CD8-positive, alpha-beta memory T cell (primary cell): ENCODE measurements around the gene GDF11. TPM values are rescaled to one million over a fixed set of nuclear protein-coding genes. Genes with fewer than 3 reads are reported as not detected.

ENCODE experiments used
- CTCF ChIA-PET: fragments of 350-600 bp; sonication (Branson Sonifier 250); formaldehyde crosslinking; loops from one replicate; lab custom pipeline; 2021; ENCODE audit warnings: antibody characterized with exemption; lab: Charles Lee
- POLR2A ChIA-PET: fragments of 350-600 bp; sonication (Branson Sonifier 250); formaldehyde crosslinking; loops from one replicate; lab custom pipeline; 2021; ENCODE audit warnings: antibody characterized with exemption; lab: Charles Lee
- DNase-seq, 5 donors: peaks; one replicate each; pipeline versions ENCODE4 v3.0.0 to v3.0.0-alpha.2; 2020 to 2022; ENCODE audit warnings: mixed read lengths in 1 of 5
- H3K27ac ChIP-seq: one replicate; pipeline ENCODE4 v1.7.0; 2013; ENCODE audit warnings: low read depth, mild to moderate bottlenecking, low read length, moderate library complexity
- H3K27me3 ChIP-seq: 2 replicates; pipeline ENCODE4 v1.7.0; 2013; ENCODE audit warnings: low read length, mild to moderate bottlenecking; ENCODE audit not compliant: insufficient read depth, poor library complexity, severe bottlenecking
- H3K36me3 ChIP-seq: 2 replicates; pipeline ENCODE4 v1.7.0; 2013; ENCODE audit warnings: mild to moderate bottlenecking, low read length, moderate library complexity; ENCODE audit not compliant: insufficient read depth
- H3K4me1 ChIP-seq: 2 replicates; pipeline ENCODE4 v1.7.0; 2013; ENCODE audit warnings: mild to moderate bottlenecking, low read length, moderate library complexity; ENCODE audit not compliant: insufficient read depth
- H3K4me3 ChIP-seq: 2 replicates; pipeline ENCODE4 v1.7.0; 2013; ENCODE audit warnings: mild to moderate bottlenecking, low read length
- H3K9me3 ChIP-seq: 2 replicates; pipeline ENCODE4 v1.7.0; 2013; ENCODE audit warnings: mild to moderate bottlenecking, low read length
- H3K27ac Mint-ChIP-seq, 8 donors: one replicate each; pipeline ENCODE4 v1.8.0; 2020 to 2021; ENCODE audit warnings: mixed read lengths in 8 of 8, mild to moderate bottlenecking in 6 of 8, inconsistent platforms in 3 of 8, moderate library complexity in 3 of 8
- H3K27me3 Mint-ChIP-seq, 2 donors: one replicate each; pipeline ENCODE4 v1.8.0; 2020 to 2021; ENCODE audit warnings: mixed read lengths in 2 of 2, mild to moderate bottlenecking in 1 of 2, moderate library complexity in 1 of 2
- H3K36me3 Mint-ChIP-seq, 3 donors: one replicate each; pipeline ENCODE4 v1.8.0; 2020 to 2021; ENCODE audit warnings: mixed read lengths in 3 of 3, inconsistent platforms in 1 of 3, mild to moderate bottlenecking in 1 of 3
- H3K4me1 Mint-ChIP-seq, 3 donors: one replicate each; pipeline ENCODE4 v1.8.0; 2020 to 2021; ENCODE audit warnings: mixed read lengths in 3 of 3, inconsistent platforms in 1 of 3, mild to moderate bottlenecking in 1 of 3
- H3K4me3 Mint-ChIP-seq, 7 donors: one replicate each; pipeline ENCODE4 v1.8.0; 2020 to 2021; ENCODE audit warnings: mixed read lengths in 7 of 7, mild to moderate bottlenecking in 6 of 7, moderate library complexity in 4 of 7, inconsistent platforms in 2 of 7
- H3K9me3 Mint-ChIP-seq, 5 donors: one replicate each; pipeline ENCODE4 v1.8.0; 2020 to 2022; ENCODE audit warnings: mixed read lengths in 5 of 5, mild to moderate bottlenecking in 3 of 5, moderate library complexity in 2 of 5, inconsistent platforms in 1 of 5
- polyA plus RNA-seq: library from polyadenylated mRNA; unstranded; fragments of 300-500 nt; fragmentation: Illumina TruSeq; gene quantifications from one replicate; pipeline ENCODE4 v1.2.3, GENCODE V29; 2021
- total RNA-seq, 2 experiments: library from RNA; stranded (reverse); gene quantifications; one replicate each; pipeline ENCODE4 v1.2.3, GENCODE V29; 2021

GDF11 gene
- total and polyA plus RNA-seq, 3 experiments from 2014 or later = 1.4 to 13.5 (median 13.1) TPM

- DNase-seq = no peak
- POLR2A ChIA-PET = interaction anchor here (0.5 kb wide), 1 partner anchor 249 kb away, joined by 10 read pairs; no protein-coding TSS in a partner anchor
Observed at GRCh38 chr12:55720894-55721444, 22.0 kb upstream of the GDF11 start.

GRCh38 chr12:55721601-55722213, 21.2 kb upstream of the GDF11 start:
- ChIA-PET POLR2A (no interaction called here), CTCF (interaction anchor here (3.4 to 6.9 kb wide), 2 partner anchors 8 to 16 kb away, joined by 20 to 67 read pairs; partner anchors contain the start of gene CD63)
- H3K4me3 Mint-ChIP-seq = no peak overlapping the region
- Histone ChIP-seq H3K27ac (no peak overlapping the region), H3K27me3 (no peaks in the 10 kb centered on the region), H3K4me1 (peaks cover 21% of the 10 kb centered on the region), H3K4me3 (no peak overlapping the region), H3K36me3 (no peaks in the 10 kb centered on the region), H3K9me3 (no peaks in the 10 kb centered on the region)
- no peaks in the 10 kb centered on the region for H3K27me3 Mint-ChIP-seq
- H3K4me1 Mint-ChIP-seq = peaks cover 27 to 66% (median 32%) of the 10 kb centered on the region in 3 donors
- DNase-seq = peak in 1 of 5 donors; percentile 45
- peaks cover 0 to 47% (median 6%) of the 10 kb centered on the region in 3 donors for H3K36me3 Mint-ChIP-seq
- H3K27ac Mint-ChIP-seq = peak overlapping the region in 1 of 8 donors; percentile 74
- H3K9me3 Mint-ChIP-seq = no peaks in the 10 kb centered on the region

More at GRCh38 chr12:55720894-55721444, 22.0 kb upstream of the GDF11 start:
- Mint-ChIP-seq H3K27me3 (peaks cover 0 to 1% of the 10 kb centered on the region in 2 donors), H3K27ac (peak overlapping the region in 2 of 8 donors; percentile 17 to 18), H3K9me3 (no peaks in the 10 kb centered on the region), H3K4me1 (peaks cover 30 to 67% (median 35%) of the 10 kb centered on the region in 3 donors), H3K36me3 (peaks cover 0 to 44% (median 4%) of the 10 kb centered on the region in 3 donors), H3K4me3 (peak overlapping the region in 1 of 7 donors; percentile 44)
- Histone ChIP-seq H3K4me1 (peaks cover 20% of the 10 kb centered on the region), H3K9me3 (no peaks in the 10 kb centered on the region), H3K27me3 (no peaks in the 10 kb centered on the region), H3K4me3 (no peak overlapping the region), H3K36me3 (no peaks in the 10 kb centered on the region), H3K27ac (no peak overlapping the region)
- CTCF ChIA-PET = interaction anchor here (1.5 to 6.9 kb wide), 3 partner anchors 9 to 64 kb away, joined by 5 to 67 read pairs (median 20); partner anchors contain the start of gene CD63

- peaks cover 0 to 54% (median 6%) of the 10 kb centered on the region in 3 donors for H3K36me3 Mint-ChIP-seq
- no peak overlapping the region for H3K4me3 ChIP-seq
- peak in 1 of 5 donors; percentile 26 for DNase-seq
- H3K4me3 Mint-ChIP-seq = no peak overlapping the region
- no peaks in the 10 kb centered on the region for H3K27me3 ChIP-seq
- H3K9me3 Mint-ChIP-seq = no peaks in the 10 kb centered on the region
- peak overlapping the region in 1 of 8 donors; percentile 88 for H3K27ac Mint-ChIP-seq
- ChIA-PET CTCF (interaction anchor here (6.9 kb wide), 1 partner anchor 15 kb away, joined by 67 read pairs; no protein-coding TSS in a partner anchor), POLR2A (interaction anchor here (0.5 kb wide), 1 partner anchor 8 kb away, joined by 8 read pairs; no protein-coding TSS in a partner anchor)
- H3K4me1 Mint-ChIP-seq = peaks cover 27 to 66% (median 30%) of the 10 kb centered on the region in 3 donors
- no peaks in the 10 kb centered on the region for H3K27me3 Mint-ChIP-seq
- H3K9me3 ChIP-seq = no peaks in the 10 kb centered on the region
- H3K27ac ChIP-seq = no peak overlapping the region
- H3K36me3 ChIP-seq = no peaks in the 10 kb centered on the region
- H3K4me1 ChIP-seq = peaks cover 26% of the 10 kb centered on the region
Observed at GRCh38 chr12:55722948-55723347, 20.0 kb upstream of the GDF11 start.

GRCh38 chr12:55723516-55724225, 19.3 kb upstream of the GDF11 start:
- Histone ChIP-seq H3K27me3 (no peaks in the 10 kb centered on the region), H3K36me3 (no peaks in the 10 kb centered on the region), H3K27ac (no peak overlapping the region), H3K4me1 (peaks cover 29% of the 10 kb centered on the region), H3K9me3 (no peaks in the 10 kb centered on the region), H3K4me3 (no peak overlapping the region)
- no peaks in the 10 kb centered on the region for H3K9me3 Mint-ChIP-seq
- ChIA-PET POLR2A (interaction anchor here (1.8 kb wide), 1 partner anchor 15 kb away, joined by 4 read pairs; no protein-coding TSS in a partner anchor), CTCF (interaction anchor here (1.3 to 6.9 kb wide), 3 partner anchors 11 to 316 kb away, joined by 3 to 67 read pairs (median 11); no protein-coding TSS in a partner anchor)
- DNase-seq = no peak
- peaks cover 0 to 50% (median 6%) of the 10 kb centered on the region in 3 donors for H3K36me3 Mint-ChIP-seq
- no peaks in the 10 kb centered on the region for H3K27me3 Mint-ChIP-seq
- peak overlapping the region in 4 of 8 donors; percentile 54 to 88 (median 70) for H3K27ac Mint-ChIP-seq
- peak overlapping the region in 1 of 7 donors; percentile 62 for H3K4me3 Mint-ChIP-seq
- H3K4me1 Mint-ChIP-seq = peaks cover 23 to 61% (median 27%) of the 10 kb centered on the region in 3 donors

GRCh38 chr12:55724226-55724939, 18.5 kb upstream of the GDF11 start:
- CTCF ChIA-PET = interaction anchor here (0.9 to 6.9 kb wide), 7 partner anchors 9 to 316 kb away, joined by 3 to 67 read pairs (median 4); partner anchors contain the start of genes BLOC1S1 and ITGA7
- H3K4me3 ChIP-seq = no peak overlapping the region
- Mint-ChIP-seq H3K9me3 (no peaks in the 10 kb centered on the region), H3K27me3 (no peaks in the 10 kb centered on the region), H3K4me3 (peak overlapping the region in 1 of 7 donors; percentile 66), H3K4me1 (peaks cover 23 to 55% (median 27%) of the 10 kb centered on the region in 3 donors), H3K27ac (peak overlapping the region in 7 of 8 donors; percentile 36 to 88 (median 59)), H3K36me3 (peaks cover 0 to 47% (median 6%) of the 10 kb centered on the region in 3 donors)
- POLR2A ChIA-PET = interaction anchor here (0.7 to 1.8 kb wide), 5 partner anchors 9 to 106 kb away, joined by 3 to 4 read pairs (median 4); partner anchors contain the start of genes BLOC1S1, DNAJC14 and ORMDL2
- H3K4me1 ChIP-seq = peaks cover 29% of the 10 kb centered on the region
- DNase-seq = peak; percentile 42 to 77 (median 54)
- H3K27ac ChIP-seq = no peak overlapping the region
- no peaks in the 10 kb centered on the region for H3K27me3 ChIP-seq
- no peaks in the 10 kb centered on the region for H3K9me3 ChIP-seq
- H3K36me3 ChIP-seq = no peaks in the 10 kb centered on the region

GRCh38 chr12:55724940-55725309, 18.0 kb upstream of the GDF11 start:
- no peaks in the 10 kb centered on the region for H3K9me3 ChIP-seq
- POLR2A ChIA-PET = interaction anchor here (0.7 to 1.8 kb wide), 5 partner anchors 9 to 105 kb away, joined by 3 to 4 read pairs (median 4); partner anchors contain the start of genes BLOC1S1, DNAJC14 and ORMDL2
- no peaks in the 10 kb centered on the region for H3K36me3 ChIP-seq
- no peak overlapping the region for H3K4me3 ChIP-seq
- peaks cover 29 to 55% (median 32%) of the 10 kb centered on the region in 3 donors for H3K4me1 Mint-ChIP-seq
- peaks cover 0 to 47% (median 6%) of the 10 kb centered on the region in 3 donors for H3K36me3 Mint-ChIP-seq
- H3K27ac Mint-ChIP-seq = peak overlapping the region in 7 of 8 donors; percentile 5 to 88 (median 59)
- no peaks in the 10 kb centered on the region for H3K27me3 Mint-ChIP-seq
- no peaks in the 10 kb centered on the region for H3K27me3 ChIP-seq
- CTCF ChIA-PET = interaction anchor here (0.9 to 6.9 kb wide), 7 partner anchors 9 to 315 kb away, joined by 3 to 67 read pairs (median 4); partner anchors contain the start of genes BLOC1S1 and ITGA7
- H3K4me3 Mint-ChIP-seq = peak overlapping the region in 1 of 7 donors; percentile 66
- no peaks in the 10 kb centered on the region for H3K9me3 Mint-ChIP-seq
- no peak for DNase-seq
- no peak overlapping the region for H3K27ac ChIP-seq
- H3K4me1 ChIP-seq = peaks cover 30% of the 10 kb centered on the region
